Measurements from ENCODE around the gene UBE2L5. TPM values are rescaled to one million over a fixed set of nuclear protein-coding genes. Genes with fewer than 3 reads are reported as not detected.
A peak's percentile ranks its signal among the peaks of the same experiment; 100 is the strongest.

UBE2L5 gene
- total and polyA plus RNA-seq, 2 of the 13 experiments (the other 11 are each of a cell fraction or from before 2014, with no cell fraction given) = 0.13 TPM; not detected in 1

GRCh38 chr13:30395192-30396158 lies 26.8 kb upstream of the UBE2L5 start (continued):
- TF ChIP-seq CC2D1A (CRISPR knock-in tag; IDR thresholded peaks at IDR 0.05) (no peak), ARID4A (CRISPR knock-in tag; IDR thresholded peaks at IDR 0.05; ENCODE audit: borderline replicate concordance) (peak; percentile 49; the same call in 1 of the 2 replicates), ZBTB40 (IDR thresholded peaks at IDR 0.05) (peak; percentile 43; the same call in 1 of the 2 replicates), ZBTB40 (CRISPR knock-in tag; IDR thresholded peaks at IDR 0.05) (peak; percentile 79; the same call in 1 of the 2 replicates), CCDC6 (CRISPR knock-in tag; IDR thresholded peaks at IDR 0.05) (0 out of 2 replicates have a peak, but pooled peaks have one; percentile 40), TGIF2 (CRISPR knock-in tag; IDR thresholded peaks at IDR 0.05) (peak; percentile 46; the same call in 1 of the 2 replicates), ZSCAN9 (CRISPR knock-in tag; IDR thresholded peaks at IDR 0.05; ENCODE audit: borderline replicate concordance) (no peak)

Measured in HepG2 (cell line).